ENCODE data around the gene CLSTN3. TPM values are rescaled to one million over a fixed set of nuclear protein-coding genes. Genes with fewer than 3 reads are reported as not detected.

The CLSTN3 gene
- total and polyA plus RNA-seq, 2 of the 8 experiments (the other 6 are each of a cell fraction or from before 2014, with no cell fraction given) = 20.4 to 26.3 TPM

DNA sequence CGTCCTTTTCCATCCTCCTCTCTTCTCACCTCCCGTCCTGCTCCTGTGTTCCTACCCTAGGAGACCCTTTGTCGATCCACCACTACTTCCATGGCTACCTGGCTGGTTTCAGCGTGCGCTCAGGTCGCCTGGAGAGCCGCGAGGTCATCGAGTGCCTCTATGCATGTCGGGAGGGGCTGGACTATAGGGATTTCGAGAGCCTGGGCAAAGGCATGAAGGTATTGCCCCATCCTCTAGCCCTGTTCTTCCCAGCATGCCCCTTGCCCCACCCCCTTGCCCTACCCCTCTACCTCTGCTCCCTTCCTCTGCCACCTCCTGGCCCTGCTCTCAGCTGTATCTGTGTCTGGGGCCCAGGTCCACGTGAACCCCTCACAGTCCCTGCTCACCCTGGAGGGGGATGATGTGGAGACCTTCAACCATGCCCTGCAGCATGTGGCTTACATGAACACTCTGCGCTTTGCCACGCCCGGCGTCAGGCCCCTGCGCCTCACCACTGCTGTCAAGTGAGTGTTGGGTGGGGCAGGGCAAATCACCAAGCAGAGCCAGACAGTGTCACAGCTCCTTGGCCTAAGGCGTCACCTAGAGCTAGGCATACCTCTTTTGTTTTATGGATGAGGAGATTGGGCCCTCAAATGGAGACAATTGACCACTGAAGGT lies 12.8 kb downstream of the CLSTN3 start:
- no peak overlapping the region for H3K4me2 ChIP-seq (ENCODE audit: insufficient read depth in 1 of 2, low read depth in 2 of 2, low read length in 2 of 2)
- H3K9me3 ChIP-seq (ENCODE audit: insufficient read depth in 2 of 2, low read depth in 1 of 2, low read length in 1 of 2) = peaks cover 0 to 3% of the 10 kb centered on the region in 2 experiments; a peak in 1 of 4 replicates
- H3K18ac ChIP-seq (ENCODE audit: extremely low read depth, low read length) = no peak overlapping the region
- H3K4me3 ChIP-seq (ENCODE audit: extremely low read depth in 1 of 4, insufficient read depth in 2 of 4, low read depth in 3 of 4, low read length in 4 of 4) = no peak overlapping the region
- no peak overlapping the region for H3K56ac ChIP-seq (replicated peaks; ENCODE audit: insufficient read length, low read depth, low read length)
- H3K23ac ChIP-seq (ENCODE audit: insufficient read length) = no peak overlapping the region
- no peak overlapping the region for H4K5ac ChIP-seq (ENCODE audit: insufficient read length, low read depth, low read length)
- H2BK15ac ChIP-seq (ENCODE audit: low read length) = no peak overlapping the region
- no peaks in the 10 kb centered on the region for H3K79me1 ChIP-seq (ENCODE audit: low read depth, low read length)
- no peak for DNase-seq (ENCODE audit: low read depth in 1 of 2, low spot score in 2 of 2)
- POLR2A ChIA-PET (ENCODE audit: partially characterized antibody) = no interaction called here
- no peak overlapping the region for H2BK5ac ChIP-seq (ENCODE audit: low read depth, low read length)
- no peak overlapping the region for H3K4ac ChIP-seq (replicated peaks; ENCODE audit: insufficient read length, low read depth, low read length)
- H4K8ac ChIP-seq (ENCODE audit: extremely low read depth, insufficient read depth, low read length) = no peak overlapping the region; the same call in 1 of the 2 replicates
- no peak for FAIRE-seq
- no peak overlapping the region for H3K27ac ChIP-seq (ENCODE audit: low read depth, low read length)
- H4K20me1 ChIP-seq (replicated peaks in 1 of 2; ENCODE audit: control insufficient read depth in 1 of 2, insufficient read depth in 2 of 2, low read length in 2 of 2) = no peaks in the 10 kb centered on the region
- H2BK120ac ChIP-seq (replicated peaks; ENCODE audit: low read depth, low read length) = no peak overlapping the region
- H3K4me1 ChIP-seq (replicated peaks in 1 of 4; ENCODE audit: control insufficient read depth in 3 of 4, insufficient read depth in 4 of 4, low read length in 3 of 4) = no peaks in the 10 kb centered on the region
- CTCF ChIA-PET (ENCODE audit: partially characterized antibody) = interaction anchor here (0.6 to 9.8 kb wide), 17 partner anchors 8 to 1981 kb away, joined by 3 to 151 read pairs (median 9); partner anchors contain the start of genes C1RL and PEX5
- no peaks in the 10 kb centered on the region for H3K23me2 ChIP-seq (ENCODE audit: low read depth, low read length)
- no peak overlapping the region for H2AK5ac ChIP-seq (ENCODE audit: low read depth, low read length)
- H2AFZ ChIP-seq (ENCODE audit: low read length) = no peak overlapping the region
- H3K14ac ChIP-seq (ENCODE audit: insufficient read length) = no peak overlapping the region
- H2BK12ac ChIP-seq (ENCODE audit: low read depth, low read length) = no peak overlapping the region
- H3K36me3 ChIP-seq (ENCODE audit: control insufficient read depth in 2 of 4, insufficient read depth in 4 of 4, low read length in 3 of 4) = peaks cover 0 to 7% (median 0%) of the 10 kb centered on the region in 4 experiments; a peak in 4 of 8 replicates
- WGBS, 2 experiments (ENCODE audit: extremely low coverage in 1 of 2, insufficient coverage in 1 of 2, insufficient read length in 1 of 2, insufficient replicate concordance in 2 of 2, low coverage in 1 of 2, low lambda C conversion rate in 2 of 2, missing lambda C conversion rate in 1 of 2) = 90% methylated on average over 18 of the region's 18 CpGs; no CpG with 5 or more reads in 1 of the 2 experiments
- H4K91ac ChIP-seq (replicated peaks; ENCODE audit: insufficient read length, low read length) = no peak overlapping the region
- no peaks in the 10 kb centered on the region for H3K27me3 ChIP-seq (replicated peaks in 1 of 4; ENCODE audit: control insufficient read depth in 3 of 4, extremely low read depth in 1 of 4, insufficient read depth in 3 of 4, low read length in 3 of 4)
- H3K79me2 ChIP-seq (ENCODE audit: control insufficient read depth in 1 of 2, insufficient read depth in 2 of 2, low read length in 2 of 2) = no peaks in the 10 kb centered on the region
- H2BK20ac ChIP-seq (ENCODE audit: low read length) = no peak overlapping the region
- no peak overlapping the region for H3K9ac ChIP-seq (replicated peaks in 1 of 4; ENCODE audit: extremely low read depth in 1 of 4, low read depth in 3 of 4, low read length in 3 of 4)
- TF ChIP-seq TAF7 (optimal IDR thresholded peaks at IDR 0.05; ENCODE audit: borderline replicate concordance, low read depth, low read length) (no peak), BACH1 (IDR thresholded peaks at IDR 0.05; ENCODE audit: low read length) (no peak), CHD1 (IDR thresholded peaks at IDR 0.05; ENCODE audit: low read depth, low read length) (no peak), HDAC6 (IDR thresholded peaks at IDR 0.05; ENCODE audit: low read depth, low read length) (no peak), RXRA (IDR thresholded peaks at IDR 0.05; ENCODE audit: insufficient read depth, low read depth, low read length) (no peak), TAF1 (IDR thresholded peaks at IDR 0.05; ENCODE audit: low read depth, low read length) (no peak), CTBP2 (IDR thresholded peaks at IDR 0.05; ENCODE audit: borderline replicate concordance, insufficient read depth, insufficient read length, low read length) (no peak), CBX5 (IDR thresholded peaks at IDR 0.05; ENCODE audit: low read depth, low read length) (no peak)
- TF ChIP-seq, protein P1, sequence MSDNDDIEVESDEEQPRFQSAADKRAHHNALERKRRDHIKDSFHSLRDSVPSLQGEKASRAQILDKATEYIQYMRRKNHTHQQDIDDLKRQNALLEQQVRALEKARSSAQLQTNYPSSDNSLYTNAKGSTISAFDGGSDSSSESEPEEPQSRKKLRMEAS (IDR thresholded peaks at IDR 0.05) = no peak
- TF ChIP-seq, protein P2, sequence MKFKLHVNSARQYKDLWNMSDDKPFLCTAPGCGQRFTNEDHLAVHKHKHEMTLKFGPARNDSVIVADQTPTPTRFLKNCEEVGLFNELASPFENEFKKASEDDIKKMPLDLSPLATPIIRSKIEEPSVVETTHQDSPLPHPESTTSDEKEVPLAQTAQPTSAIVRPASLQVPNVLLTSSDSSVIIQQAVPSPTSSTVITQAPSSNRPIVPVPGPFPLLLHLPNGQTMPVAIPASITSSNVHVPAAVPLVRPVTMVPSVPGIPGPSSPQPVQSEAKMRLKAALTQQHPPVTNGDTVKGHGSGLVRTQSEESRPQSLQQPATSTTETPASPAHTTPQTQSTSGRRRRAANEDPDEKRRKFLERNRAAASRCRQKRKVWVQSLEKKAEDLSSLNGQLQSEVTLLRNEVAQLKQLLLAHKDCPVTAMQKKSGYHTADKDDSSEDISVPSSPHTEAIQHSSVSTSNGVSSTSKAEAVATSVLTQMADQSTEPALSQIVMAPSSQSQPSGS (IDR thresholded peaks at IDR 0.05; ENCODE audit: low read length) = no peak
